Neural progenitor cell (in vitro differentiated cells): ENCODE data around the gene COQ3. TPM values are rescaled to one million over a fixed set of nuclear protein-coding genes. Genes with fewer than 3 reads are reported as not detected.

Source experiments
- DNase-seq: peaks from one replicate; pipeline ENCODE4 v3.0.0-alpha.2; 2016; ENCODE audit warnings: low spot score
- H2AFZ ChIP-seq: fragments of 200-600 bp; sonication (generic); replicated peaks from 2 replicates; pipeline ENCODE4 v1.6.1; 2016; ENCODE audit warnings: antibody characterized with exemption
- H3F3A ChIP-seq: fragments of 200-600 bp; sonication (generic); 2 replicates; pipeline ENCODE4 v1.6.1; 2016; ENCODE audit warnings: antibody characterized with exemption, low read depth
- H3K27ac ChIP-seq: fragments of 200-600 bp; sonication (generic); 2 replicates; pipeline ENCODE4 v1.5.1; 2016; ENCODE audit warnings: mild to moderate bottlenecking
- H3K27me3 ChIP-seq: fragments of 200-600 bp; sonication (generic); 2 replicates; pipeline ENCODE4 v1.6.1; 2016; ENCODE audit warnings: mild to moderate bottlenecking, moderate library complexity
- H3K36me3 ChIP-seq: fragments of 200-600 bp; sonication (generic); 2 replicates; pipeline ENCODE4 v1.5.1; 2016
- H3K4me1 ChIP-seq: fragments of 200-600 bp; sonication (generic); 2 replicates; pipeline ENCODE4 v1.6.1; 2016; ENCODE audit warnings: mixed run types
- H3K4me2 ChIP-seq: fragments of 200-600 bp; sonication (generic); 2 replicates; pipeline ENCODE4 v1.6.1; 2016
- H3K4me3 ChIP-seq: fragments of 200-600 bp; sonication (generic); 2 replicates; pipeline ENCODE4 v1.5.1; 2016
- H3K79me2 ChIP-seq: fragments of 200-600 bp; sonication (generic); 2 replicates; pipeline ENCODE4 v1.6.1; 2016; ENCODE audit warnings: low read depth
- H3K9ac ChIP-seq: fragments of 200-600 bp; sonication (generic); 2 replicates; pipeline ENCODE4 v1.6.1; 2016
- H3K9me3 ChIP-seq: fragments of 200-600 bp; sonication (generic); 2 replicates; pipeline ENCODE4 v1.5.1; 2016; ENCODE audit warnings: low read depth
- H4K20me1 ChIP-seq: fragments of 200-600 bp; sonication (generic); 2 replicates; pipeline ENCODE4 v1.6.1; 2016; ENCODE audit warnings: low read depth
- H3K27ac Mint-ChIP-seq: 3 replicates; pipeline ENCODE4 v1.8.0; 2021; ENCODE audit warnings: mixed read lengths
- H3K27me3 Mint-ChIP-seq: 2 replicates; pipeline ENCODE4 v1.8.0; 2022; ENCODE audit warnings: low read depth, mild to moderate bottlenecking, inconsistent platforms, moderate library complexity, mixed read lengths; ENCODE audit not compliant: insufficient read depth
- H3K36me3 Mint-ChIP-seq: 3 replicates; pipeline ENCODE4 v1.8.0; 2021; ENCODE audit warnings: mixed read lengths
- H3K4me1 Mint-ChIP-seq: 3 replicates; pipeline ENCODE4 v1.8.0; 2021; ENCODE audit warnings: mixed read lengths
- H3K4me3 Mint-ChIP-seq: 3 replicates; pipeline ENCODE4 v1.8.0; 2021; ENCODE audit warnings: mild to moderate bottlenecking, moderate library complexity, mixed read lengths
- H3K9me3 Mint-ChIP-seq: 3 replicates; pipeline ENCODE4 v1.8.0; 2020; ENCODE audit warnings: mixed read lengths
- EZH2 ChIP-seq: fragments of 200-600 bp; sonication (generic); IDR thresholded peaks from 2 replicates; pipeline ENCODE4 v1.6.1; 2017; ENCODE audit warnings: antibody characterized with exemption, mild to moderate bottlenecking, moderate library complexity
- EZH2phosphoT487 ChIP-seq: fragments of 200-600 bp; sonication (generic); IDR thresholded peaks from 2 replicates; pipeline ENCODE4 v1.6.1; 2017; ENCODE audit warnings: antibody characterized with exemption
- total RNA-seq: library from RNA; depleted of rRNA; stranded (reverse); fragments of >200 nt; gene quantifications from 2 replicates; pipeline ENCODE4 v1.2.3, GENCODE V29; 2015; ENCODE audit warnings: low replicate concordance
- TF ChIP-seq, protein P1 (sequence below): fragments of 200-600 bp; sonication (generic); IDR thresholded peaks from 2 replicates; pipeline ENCODE4 v1.5.1; 2017; ENCODE audit warnings: antibody characterized with exemption, mild to moderate bottlenecking

COQ3 gene
- total RNA-seq, 1 donor from 2014 or later, result 16.2 TPM

- Histone ChIP-seq H3K27ac (no peak overlapping the region), H3K9me3 (no peaks in the 10 kb centered on the region), H3K79me2 (no peaks in the 10 kb centered on the region), H3K4me3 (no peak overlapping the region), H3K27me3 (no peaks in the 10 kb centered on the region), H2AFZ (no peak overlapping the region), H3K36me3 (no peaks in the 10 kb centered on the region), H3F3A (no peaks in the 10 kb centered on the region), H4K20me1 (no peaks in the 10 kb centered on the region), H3K9ac (no peak overlapping the region), H3K4me1 (peaks cover 9% of the 10 kb centered on the region), H3K4me2 (no peak overlapping the region)
- Mint-ChIP-seq H3K27me3 (no peaks in the 10 kb centered on the region), H3K4me3 (no peak overlapping the region), H3K4me1 (peaks cover 20% of the 10 kb centered on the region), H3K9me3 (no peaks in the 10 kb centered on the region), H3K36me3 (peaks cover 3% of the 10 kb centered on the region), H3K27ac (no peak overlapping the region)
- TF ChIP-seq EZH2phosphoT487 (no peak), EZH2 (no peak)
- TF ChIP-seq, protein P1, sequence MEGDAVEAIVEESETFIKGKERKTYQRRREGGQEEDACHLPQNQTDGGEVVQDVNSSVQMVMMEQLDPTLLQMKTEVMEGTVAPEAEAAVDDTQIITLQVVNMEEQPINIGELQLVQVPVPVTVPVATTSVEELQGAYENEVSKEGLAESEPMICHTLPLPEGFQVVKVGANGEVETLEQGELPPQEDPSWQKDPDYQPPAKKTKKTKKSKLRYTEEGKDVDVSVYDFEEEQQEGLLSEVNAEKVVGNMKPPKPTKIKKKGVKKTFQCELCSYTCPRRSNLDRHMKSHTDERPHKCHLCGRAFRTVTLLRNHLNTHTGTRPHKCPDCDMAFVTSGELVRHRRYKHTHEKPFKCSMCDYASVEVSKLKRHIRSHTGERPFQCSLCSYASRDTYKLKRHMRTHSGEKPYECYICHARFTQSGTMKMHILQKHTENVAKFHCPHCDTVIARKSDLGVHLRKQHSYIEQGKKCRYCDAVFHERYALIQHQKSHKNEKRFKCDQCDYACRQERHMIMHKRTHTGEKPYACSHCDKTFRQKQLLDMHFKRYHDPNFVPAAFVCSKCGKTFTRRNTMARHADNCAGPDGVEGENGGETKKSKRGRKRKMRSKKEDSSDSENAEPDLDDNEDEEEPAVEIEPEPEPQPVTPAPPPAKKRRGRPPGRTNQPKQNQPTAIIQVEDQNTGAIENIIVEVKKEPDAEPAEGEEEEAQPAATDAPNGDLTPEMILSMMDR, result no peak
- no peak for DNase-seq
These were observed 60.9 kb downstream of the COQ3 start for GRCh38 chr6:99333068-99333467.

GRCh38 chr6:99331531-99331930 lies 62.5 kb downstream of the COQ3 start:
- Mint-ChIP-seq H3K27me3 (no peaks in the 10 kb centered on the region), H3K9me3 (no peaks in the 10 kb centered on the region), H3K27ac (no peak overlapping the region), H3K36me3 (peaks cover 3% of the 10 kb centered on the region), H3K4me1 (peaks cover 11% of the 10 kb centered on the region), H3K4me3 (no peak overlapping the region)
- Histone ChIP-seq H3K27me3 (no peaks in the 10 kb centered on the region), H3K79me2 (no peaks in the 10 kb centered on the region), H3F3A (no peaks in the 10 kb centered on the region), H3K4me2 (no peak overlapping the region), H3K36me3 (no peaks in the 10 kb centered on the region), H3K4me1 (peaks cover 9% of the 10 kb centered on the region), H3K4me3 (no peak overlapping the region), H3K9ac (no peak overlapping the region), H3K27ac (no peak overlapping the region), H3K9me3 (no peaks in the 10 kb centered on the region), H4K20me1 (no peaks in the 10 kb centered on the region), H2AFZ (no peak overlapping the region)
- TF ChIP-seq EZH2 (no peak), EZH2phosphoT487 (no peak)
- TF ChIP-seq, protein P1, result no peak
- no peak for DNase-seq

DNA sequence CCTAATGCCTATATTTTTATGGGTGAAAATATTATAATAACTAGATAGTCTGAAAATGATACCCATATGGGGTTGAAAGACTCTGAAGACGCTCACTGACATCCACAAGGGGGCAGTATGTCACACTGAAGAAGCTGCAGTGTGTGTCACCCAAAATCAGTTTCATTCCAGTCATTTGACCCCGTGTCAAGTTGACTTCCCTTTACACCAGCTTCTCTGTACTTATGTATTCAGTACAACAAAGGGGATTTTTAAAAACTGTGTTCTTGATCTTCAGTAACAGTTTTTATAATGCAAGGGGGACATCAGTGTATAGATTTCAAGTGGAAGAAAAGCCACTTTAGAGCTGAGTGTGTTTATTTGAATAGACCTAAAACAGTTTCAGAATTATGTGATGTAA lies 63.8 kb downstream of the COQ3 start:
- H3K9me3 ChIP-seq, result no peaks in the 10 kb centered on the region
- H3K4me3 ChIP-seq, result no peak overlapping the region
- Mint-ChIP-seq H3K4me3 (peak overlapping the region; percentile 50), H3K36me3 (peaks cover 5% of the 10 kb centered on the region), H3K9me3 (no peaks in the 10 kb centered on the region), H3K27me3 (no peaks in the 10 kb centered on the region), H3K4me1 (peaks cover 11% of the 10 kb centered on the region), H3K27ac (no peak overlapping the region)
- no peaks in the 10 kb centered on the region for H3K79me2 ChIP-seq
- peak; percentile 78 for DNase-seq
- no peak overlapping the region for H2AFZ ChIP-seq
- no peaks in the 10 kb centered on the region for H3K27me3 ChIP-seq
- no peaks in the 10 kb centered on the region for H4K20me1 ChIP-seq
- H3K9ac ChIP-seq, result no peak overlapping the region
- H3F3A ChIP-seq, result no peaks in the 10 kb centered on the region
- no peak overlapping the region for H3K27ac ChIP-seq
- TF ChIP-seq, protein P1, result peak; percentile 83
- no peak for TF ChIP-seq EZH2phosphoT487
- peaks cover 6% of the 10 kb centered on the region for H3K4me1 ChIP-seq
- H3K36me3 ChIP-seq, result no peaks in the 10 kb centered on the region
- no peak overlapping the region for H3K4me2 ChIP-seq
